ENCODE results near the gene NXPE2.

The NXPE2 gene

GRCh38 chr11:114725623-114726022 lies 47.3 kb downstream of the NXPE2 start:
- no peak for DNase-seq (ENCODE audit: insufficient read length, low spot score)
- TF ChIP-seq SPI1 (IDR thresholded peaks at IDR 0.05; ENCODE audit: low read depth, low read length) = peak; percentile 78
- no peak for TF ChIP-seq POU2F2 (IDR thresholded peaks at IDR 0.05; ENCODE audit: low read depth, low read length)

GRCh38 chr11:114736806-114737205 lies 58.5 kb downstream of the NXPE2 start:
- DNase-seq (ENCODE audit: insufficient read length, low spot score) (no peak), FAIRE-seq (no peak)
- TF ChIP-seq POLR2AphosphoS5 (IDR thresholded peaks at IDR 0.05; ENCODE audit: low read depth, low read length) (no peak), TAF1 (IDR thresholded peaks at IDR 0.05; ENCODE audit: low read depth, low read length) (no peak), SPI1 (IDR thresholded peaks at IDR 0.05; ENCODE audit: low read depth, low read length) (no peak), PAX5 (IDR thresholded peaks at IDR 0.05; ENCODE audit: insufficient read depth, low read length, severe bottlenecking) (no peak), POLR2A (IDR thresholded peaks at IDR 0.05; ENCODE audit: low read depth, low read length) (no peak), POU2F2 (IDR thresholded peaks at IDR 0.05; ENCODE audit: low read depth, low read length) (no peak)

More at GRCh38 chr11:114725623-114726022, 47.3 kb downstream of the NXPE2 start:
- no peak for FAIRE-seq

- peak; percentile 9 for FAIRE-seq
- peak; percentile 10 for DNase-seq (ENCODE audit: insufficient read length, low spot score)
- no peak for TF ChIP-seq POLR2A (IDR thresholded peaks at IDR 0.05; ENCODE audit: low read depth, low read length)
- no peak for TF ChIP-seq TAF1 (IDR thresholded peaks at IDR 0.05; ENCODE audit: low read depth, low read length)
- no peak for TF ChIP-seq SPI1 (IDR thresholded peaks at IDR 0.05; ENCODE audit: low read depth, low read length)
- no peak for TF ChIP-seq POU2F2 (IDR thresholded peaks at IDR 0.05; ENCODE audit: low read depth, low read length)
- TF ChIP-seq PAX5 (IDR thresholded peaks at IDR 0.05; ENCODE audit: insufficient read depth, low read length, severe bottlenecking) = no peak
- TF ChIP-seq POLR2AphosphoS5 (IDR thresholded peaks at IDR 0.05; ENCODE audit: low read depth, low read length) = no peak
Observed at GRCh38 chr11:114738954-114739353, 60.6 kb downstream of the NXPE2 start.

GRCh38 chr11:114745150-114745671 lies 66.9 kb downstream of the NXPE2 start:
- DNase-seq (ENCODE audit: insufficient read length, low spot score) (no peak), FAIRE-seq (no peak)
- no peak for TF ChIP-seq POLR2AphosphoS5 (IDR thresholded peaks at IDR 0.05; ENCODE audit: low read depth, low read length)
- no peak for TF ChIP-seq PAX5 (IDR thresholded peaks at IDR 0.05; ENCODE audit: insufficient read depth, low read length, severe bottlenecking)
- no peak for TF ChIP-seq POU2F2 (IDR thresholded peaks at IDR 0.05; ENCODE audit: low read depth, low read length)
- TF ChIP-seq SPI1 (IDR thresholded peaks at IDR 0.05; ENCODE audit: low read depth, low read length) = no peak
- no peak for TF ChIP-seq POLR2A (IDR thresholded peaks at IDR 0.05; ENCODE audit: low read depth, low read length)

- no peak for TF ChIP-seq PAX5 (IDR thresholded peaks at IDR 0.05; ENCODE audit: insufficient read depth, low read length, severe bottlenecking)
- TF ChIP-seq POLR2AphosphoS5 (IDR thresholded peaks at IDR 0.05; ENCODE audit: low read depth, low read length) = no peak
- TF ChIP-seq POU2F2 (IDR thresholded peaks at IDR 0.05; ENCODE audit: low read depth, low read length) = no peak
- TF ChIP-seq SPI1 (IDR thresholded peaks at IDR 0.05; ENCODE audit: low read depth, low read length) = no peak
- TF ChIP-seq TAF1 (IDR thresholded peaks at IDR 0.05; ENCODE audit: low read depth, low read length) = no peak
- TF ChIP-seq POLR2A (IDR thresholded peaks at IDR 0.05; ENCODE audit: low read depth, low read length) = no peak
- no peak for DNase-seq (ENCODE audit: insufficient read length, low spot score)
- FAIRE-seq = no peak
Observed at GRCh38 chr11:114746013-114746412, 67.7 kb downstream of the NXPE2 start.
